GM12891 (cell line): ENCODE results near the gene USP34.

Experiments used
- PAX5 ChIP-seq: IDR thresholded peaks from 2 replicates; pipeline ENCODE4 v1.6.1; 2011; ENCODE audit warnings: low read length, moderate library complexity, mild to moderate bottlenecking; ENCODE audit not compliant: insufficient read depth, severe bottlenecking
- POLR2A ChIP-seq: IDR thresholded peaks from 2 replicates; pipeline ENCODE4 v1.6.1; 2011; ENCODE audit warnings: low read depth, low read length, control low read depth
- POLR2AphosphoS5 ChIP-seq: IDR thresholded peaks from 2 replicates; pipeline ENCODE4 v1.6.1; 2011; ENCODE audit warnings: low read depth, low read length, control low read depth
- POU2F2 ChIP-seq: IDR thresholded peaks from 2 replicates; pipeline ENCODE4 v1.6.1; 2011; ENCODE audit warnings: low read depth, mild to moderate bottlenecking, control low read depth, low read length, moderate library complexity
- SPI1 ChIP-seq: IDR thresholded peaks from 2 replicates; pipeline ENCODE4 v1.6.1; 2011; ENCODE audit warnings: low read depth, low read length, control low read depth
- TAF1 ChIP-seq: IDR thresholded peaks from 2 replicates; pipeline ENCODE4 v1.6.1; 2011; ENCODE audit warnings: low read depth, low read length, control low read depth

GRCh38 chr2:61362873-61363272 lies 108.0 kb downstream of the USP34 start:
- TF ChIP-seq TAF1 = no peak
- no peak for TF ChIP-seq POLR2A
- no peak for TF ChIP-seq PAX5
- TF ChIP-seq POLR2AphosphoS5 = no peak
- no peak for TF ChIP-seq SPI1
- TF ChIP-seq POU2F2 = no peak
